ENCODE data around the gene TRIM60.
"Not testable (repeated sequence)": the region's sequence is repeated elsewhere in the genome, so short reads cannot be mapped to it uniquely, and the experiment has no call there.

Gene TRIM60

GRCh38 chr4:165031436-165032211, at the start of gene TRIM60:
Gene TRIM60 (plus strand): TSS chr4:165031999. CDS start chr4:165040073, 8,074 bp downstream.
- no peak for DNase-seq

GRCh38 chr4:164989471-164989870, 42.3 kb upstream of the TRIM60 start:
- DNase-seq, result no peak

GRCh38 chr4:164990786-164991185, 41.0 kb upstream of the TRIM60 start:
- DNase-seq, result not testable (repeated sequence)

GRCh38 chr4:164996123-164996522, 35.7 kb upstream of the TRIM60 start:
- DNase-seq, result not testable (repeated sequence)

- no peak for DNase-seq
Observed at GRCh38 chr4:164997324-164997723, 34.5 kb upstream of the TRIM60 start.

- DNase-seq, result no peak
Observed at GRCh38 chr4:164997941-164998340, 33.9 kb upstream of the TRIM60 start.

- not testable (repeated sequence) for DNase-seq
Observed at GRCh38 chr4:164998526-164999080, 33.2 kb upstream of the TRIM60 start.

- not testable (repeated sequence) for DNase-seq
Observed at GRCh38 chr4:165001957-165002356, 29.8 kb upstream of the TRIM60 start.

GRCh38 chr4:165005352-165005925, 26.4 kb upstream of the TRIM60 start:
- no peak for DNase-seq

GRCh38 chr4:165006456-165006855, 25.3 kb upstream of the TRIM60 start:
- no peak for DNase-seq

GRCh38 chr4:165006886-165007285, 24.9 kb upstream of the TRIM60 start:
- DNase-seq, result no peak

GRCh38 chr4:165009493-165010227, 22.1 kb upstream of the TRIM60 start:
- DNase-seq, result no peak

- no peak for DNase-seq
Observed at GRCh38 chr4:165010487-165010886, 21.3 kb upstream of the TRIM60 start.

GRCh38 chr4:165010991-165011390, 20.8 kb upstream of the TRIM60 start:
- DNase-seq, result no peak

GRCh38 chr4:165011403-165011802, 20.4 kb upstream of the TRIM60 start:
- DNase-seq, result no peak

- DNase-seq, result no peak
Observed at GRCh38 chr4:165013691-165014090, 18.1 kb upstream of the TRIM60 start.

GRCh38 chr4:165016971-165017370, 14.8 kb upstream of the TRIM60 start:
- no peak for DNase-seq

- not testable (repeated sequence) for DNase-seq
Observed at GRCh38 chr4:165019995-165020394, 11.8 kb upstream of the TRIM60 start.

- DNase-seq, result not testable (repeated sequence)
Observed at GRCh38 chr4:165025782-165026181, 6.0 kb upstream of the TRIM60 start.

GRCh38 chr4:165027762-165028402, 3.9 kb upstream of the TRIM60 start:
- no peak for DNase-seq

- no peak for DNase-seq
Observed at GRCh38 chr4:165048170-165048569, 16.4 kb downstream of the TRIM60 start.

- DNase-seq, result no peak
Observed at GRCh38 chr4:165052627-165053026, 20.8 kb downstream of the TRIM60 start.

- DNase-seq, result no peak
Observed at GRCh38 chr4:165053645-165054044, 21.8 kb downstream of the TRIM60 start, which contains the start of gene TRIM75. Gene TRIM75 (plus strand): TSS chr4:165053866. CDS start chr4:165059148, 5,282 bp downstream.

Measured in GDM1 (cell line).